ENCODE measurements around the gene EEF1G. TPM values are rescaled to one million over a fixed set of nuclear protein-coding genes. Genes with fewer than 3 reads are reported as not detected.
A peak's percentile ranks its signal among the peaks of the same experiment; 100 is the strongest.

Gene EEF1G
- total RNA-seq, 4 donors from 2014 or later: 1,003 to 1,250 (median 1,110) TPM

DNA sequence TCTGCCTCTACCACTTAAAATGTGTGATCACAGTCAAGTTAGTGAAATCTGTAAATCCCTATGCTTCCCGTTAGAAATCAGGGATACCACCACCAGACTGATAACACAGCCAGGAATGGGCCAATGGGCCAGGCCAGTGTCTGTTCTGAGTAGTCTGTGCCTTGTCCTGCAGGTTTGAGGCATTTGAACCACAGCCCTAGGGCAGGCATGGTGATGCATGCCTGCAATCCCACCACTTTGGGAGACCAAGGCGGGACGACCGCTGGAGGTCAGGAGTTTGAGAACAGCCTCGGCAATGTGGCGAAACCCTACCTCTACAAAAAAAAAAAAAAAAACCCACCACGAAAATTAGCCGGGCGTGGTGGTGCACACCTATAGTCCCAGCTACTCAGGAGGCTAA is 15.0 kb downstream of the EEF1G start:
- peaks cover 0 to 43% (median 3%) of the 10 kb centered on the region in 3 donors for H3K36me3 ChIP-seq
- DNase-seq (ENCODE audit: low spot score in 2 of 2): no peak
- no peaks in the 10 kb centered on the region for H3K27me3 ChIP-seq
- WGBS, 2 donors: 88% methylated on average over 9 of the region's 9 CpGs
- peak overlapping the region in 2 of 4 donors; percentile 86 to 87 for H3K27ac ChIP-seq
- H3K4me1 ChIP-seq: peaks cover 12 to 84% (median 47%) of the 10 kb centered on the region in 4 donors
- no peak for TF ChIP-seq EP300 (IDR thresholded peaks at IDR 0.05)
- no peak overlapping the region for H3K4me3 ChIP-seq
- H3K9me3 ChIP-seq: no peaks in the 10 kb centered on the region

DNA sequence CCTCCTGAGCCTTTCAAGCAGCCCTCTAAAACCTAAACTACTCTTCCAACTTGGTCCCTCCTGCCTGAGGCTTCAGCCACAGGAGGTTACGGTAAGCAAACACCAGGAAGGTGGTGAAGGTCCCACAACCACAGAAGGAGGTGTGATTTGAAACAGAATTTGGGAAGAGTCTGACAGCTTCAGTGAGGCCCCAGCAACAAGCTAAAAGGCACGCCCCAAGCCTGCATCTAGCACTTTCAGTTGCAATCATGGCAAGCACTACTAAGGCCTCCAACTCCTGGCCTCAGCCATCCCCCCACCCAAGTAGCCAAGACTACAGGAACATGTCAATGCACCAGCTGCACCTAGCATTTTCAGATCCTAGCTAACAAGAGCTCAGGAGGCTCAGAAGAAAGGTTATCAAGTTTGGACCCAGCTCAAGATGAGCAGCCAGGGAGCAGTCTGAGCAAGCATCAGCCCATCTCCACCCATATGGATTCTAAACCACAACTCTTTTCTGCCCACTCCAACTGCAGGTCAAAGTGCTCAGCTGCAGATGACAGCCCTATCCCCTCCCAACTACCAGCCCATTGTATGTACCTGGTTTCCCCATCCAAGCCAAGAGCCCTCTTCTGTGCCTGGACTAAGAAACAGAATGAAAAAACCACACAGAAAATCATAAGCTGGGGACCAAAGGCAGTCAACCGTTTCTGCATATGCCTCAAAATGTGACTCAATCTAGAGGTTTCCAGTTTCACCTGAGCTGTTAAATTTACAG is 16.6 kb downstream of the EEF1G start:
- Histone ChIP-seq H3K9me3 (no peaks in the 10 kb centered on the region), H3K27ac (peak overlapping the region; percentile 75 to 98 (median 97)), H3K36me3 (peaks cover 0 to 27% (median 3%) of the 10 kb centered on the region in 3 donors), H3K27me3 (no peaks in the 10 kb centered on the region), H3K4me1 (peaks cover 12 to 87% (median 62%) of the 10 kb centered on the region in 4 donors), H3K4me3 (no peak overlapping the region)
- no peak for TF ChIP-seq POLR2A (IDR thresholded peaks at IDR 0.05)
- TF ChIP-seq, protein P1, sequence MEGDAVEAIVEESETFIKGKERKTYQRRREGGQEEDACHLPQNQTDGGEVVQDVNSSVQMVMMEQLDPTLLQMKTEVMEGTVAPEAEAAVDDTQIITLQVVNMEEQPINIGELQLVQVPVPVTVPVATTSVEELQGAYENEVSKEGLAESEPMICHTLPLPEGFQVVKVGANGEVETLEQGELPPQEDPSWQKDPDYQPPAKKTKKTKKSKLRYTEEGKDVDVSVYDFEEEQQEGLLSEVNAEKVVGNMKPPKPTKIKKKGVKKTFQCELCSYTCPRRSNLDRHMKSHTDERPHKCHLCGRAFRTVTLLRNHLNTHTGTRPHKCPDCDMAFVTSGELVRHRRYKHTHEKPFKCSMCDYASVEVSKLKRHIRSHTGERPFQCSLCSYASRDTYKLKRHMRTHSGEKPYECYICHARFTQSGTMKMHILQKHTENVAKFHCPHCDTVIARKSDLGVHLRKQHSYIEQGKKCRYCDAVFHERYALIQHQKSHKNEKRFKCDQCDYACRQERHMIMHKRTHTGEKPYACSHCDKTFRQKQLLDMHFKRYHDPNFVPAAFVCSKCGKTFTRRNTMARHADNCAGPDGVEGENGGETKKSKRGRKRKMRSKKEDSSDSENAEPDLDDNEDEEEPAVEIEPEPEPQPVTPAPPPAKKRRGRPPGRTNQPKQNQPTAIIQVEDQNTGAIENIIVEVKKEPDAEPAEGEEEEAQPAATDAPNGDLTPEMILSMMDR (IDR thresholded peaks at IDR 0.05): no peak
- no peak for TF ChIP-seq EP300 (IDR thresholded peaks at IDR 0.05)
- 51 to 55% methylated on average over 3 of the region's 3 CpGs for WGBS, 2 donors
- DNase-seq (ENCODE audit: low spot score in 2 of 2): no peak

DNA sequence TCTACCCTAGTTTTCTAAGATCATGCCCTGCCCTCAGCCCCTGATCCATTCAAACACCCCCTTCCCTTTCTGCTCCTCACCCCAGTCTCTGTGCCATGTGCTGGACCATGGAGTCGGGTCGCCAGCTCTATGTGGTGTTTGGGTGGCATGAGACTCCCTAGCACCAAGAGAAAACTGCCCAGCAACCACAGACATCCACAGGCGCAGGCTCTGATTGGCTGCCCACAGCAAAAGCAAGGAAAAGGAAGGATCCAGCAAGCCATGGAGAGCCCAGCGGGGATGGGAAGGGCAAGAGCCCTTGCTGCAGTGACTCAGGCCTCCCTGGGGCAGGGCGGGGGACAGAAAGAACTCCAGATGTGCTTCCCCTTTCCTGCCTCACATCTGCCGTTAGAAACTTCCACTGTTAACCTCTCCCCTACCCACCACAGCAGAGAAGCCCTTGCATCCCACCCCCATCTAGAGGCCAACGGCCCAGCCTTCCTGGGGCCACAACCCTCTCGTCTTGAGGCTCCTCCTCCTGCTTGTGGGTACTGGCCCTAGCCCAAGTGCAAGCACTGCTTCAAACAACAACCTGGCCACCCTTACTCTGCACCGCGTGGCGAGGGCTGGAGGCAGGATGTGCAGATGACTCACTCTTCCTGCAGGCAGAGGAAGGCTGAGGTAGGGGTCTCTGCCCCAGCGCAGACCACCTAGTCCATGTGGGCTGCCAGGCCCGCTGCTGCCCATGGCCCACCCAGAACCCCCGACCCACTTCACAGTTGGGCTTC is 17.4 kb downstream of the EEF1G start:
- DNase-seq (ENCODE audit: low spot score in 2 of 2): peak; percentile 87 to 88
- H3K27ac ChIP-seq: peak overlapping the region; percentile 75 to 98 (median 97)
- H3K36me3 ChIP-seq: peaks cover 0 to 22% (median 3%) of the 10 kb centered on the region in 3 donors
- H3K27me3 ChIP-seq: no peaks in the 10 kb centered on the region
- WGBS, 2 donors: 12 to 14% methylated on average over 11 to 14 of the region's 14 CpGs
- H3K4me3 ChIP-seq: peak overlapping the region; percentile 1 to 32 (median 10)
- peaks cover 12 to 95% (median 70%) of the 10 kb centered on the region in 4 donors for H3K4me1 ChIP-seq
- TF ChIP-seq EP300 (IDR thresholded peaks at IDR 0.05) (peak in 1 of 2 donors; percentile 71), POLR2A (IDR thresholded peaks at IDR 0.05) (peak in 1 of 2 donors; percentile 14)
- TF ChIP-seq, protein P1 (IDR thresholded peaks at IDR 0.05): peak in 2 of 5 experiments; percentile 12 to 24
- H3K9me3 ChIP-seq: no peaks in the 10 kb centered on the region

DNA sequence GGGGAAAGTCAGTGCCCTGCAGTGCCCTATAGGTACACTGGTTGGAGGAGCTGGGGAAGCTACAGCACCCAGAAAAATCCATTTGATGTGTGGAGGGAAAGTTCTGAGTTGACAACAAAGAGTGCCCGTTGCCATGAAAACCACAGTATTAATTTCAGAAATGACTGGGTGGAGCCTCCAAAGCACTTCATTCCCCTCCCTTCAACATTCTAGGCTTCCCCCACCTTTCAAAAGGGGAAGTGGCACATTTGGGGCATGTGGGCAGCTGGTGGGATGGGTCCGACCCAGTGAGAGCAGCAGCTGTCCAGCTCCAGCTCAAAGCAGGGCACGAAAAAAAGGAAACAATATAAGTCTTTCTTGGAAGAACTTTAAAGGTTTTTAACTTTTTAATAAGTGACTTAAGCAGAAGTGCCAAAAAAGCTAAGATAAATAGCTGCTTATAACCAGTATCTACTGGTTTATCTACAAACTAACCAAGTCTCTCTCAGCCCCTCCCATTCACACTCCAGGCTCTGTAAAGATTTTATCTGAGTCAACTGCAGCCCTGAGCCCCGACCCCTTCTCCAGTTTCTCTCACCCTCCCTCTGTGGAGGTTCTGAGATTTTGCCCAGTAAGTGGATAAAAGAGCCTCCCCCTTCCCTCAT is 18.1 kb downstream of the EEF1G start:
- 9% methylated on average over 4 of the region's 4 CpGs for WGBS, 2 donors
- Histone ChIP-seq H3K4me3 (peak overlapping the region; percentile 1 to 32 (median 8)), H3K4me1 (peaks cover 12 to 95% (median 70%) of the 10 kb centered on the region in 4 donors)

More for the DNA sequence above, 18.1 kb downstream of the EEF1G start:
- no peaks in the 10 kb centered on the region for H3K27me3 ChIP-seq
- peaks cover 0 to 22% (median 3%) of the 10 kb centered on the region in 3 donors for H3K36me3 ChIP-seq
- H3K9me3 ChIP-seq: no peaks in the 10 kb centered on the region
- DNase-seq (ENCODE audit: low spot score in 2 of 2): peak in 1 of 2 donors; percentile 31
- TF ChIP-seq, protein P1 (IDR thresholded peaks at IDR 0.05): no peak
- TF ChIP-seq EP300 (IDR thresholded peaks at IDR 0.05): peak in 1 of 2 donors; percentile 28
- H3K27ac ChIP-seq: peak overlapping the region; percentile 75 to 98 (median 97)
